ENCODE results near the gene HECW1.

HECW1 gene

DNA sequence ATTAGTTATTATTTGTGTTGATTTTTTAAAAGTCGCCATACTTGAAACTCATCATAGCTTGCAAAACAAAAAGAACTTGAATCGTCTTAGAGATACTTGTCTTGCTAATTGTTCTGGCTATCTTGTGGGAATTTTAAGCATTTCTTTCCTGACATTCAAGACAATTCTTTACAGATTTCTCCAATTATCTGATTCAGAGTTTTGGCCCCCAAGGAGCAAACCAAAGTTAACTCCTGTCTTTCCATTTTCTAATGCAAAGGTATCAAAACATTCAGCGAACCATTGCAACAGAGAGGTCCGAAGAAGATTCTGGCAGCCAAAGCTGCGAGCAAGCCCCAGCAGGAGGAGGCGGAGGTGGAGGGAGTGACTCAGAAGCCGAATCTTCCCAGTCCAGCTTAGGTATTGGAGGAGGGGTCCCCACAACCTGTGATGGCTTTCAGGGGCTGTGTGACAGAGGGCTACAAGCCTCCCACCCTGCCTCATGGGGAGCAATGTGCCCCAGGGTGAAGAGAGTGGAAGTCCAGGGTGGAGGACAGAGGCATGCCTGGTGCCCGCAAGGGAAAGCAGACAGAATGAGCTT, 351.0 kb downstream of the HECW1 start:
- TF ChIP-seq CREB1 (IDR thresholded peaks at IDR 0.05; ENCODE audit: low read depth) (no peak), ZBTB7A (IDR thresholded peaks at IDR 0.05; ENCODE audit: low read depth) (no peak), CEBPB (IDR thresholded peaks at IDR 0.05) (no peak), FOXM1 (IDR thresholded peaks at IDR 0.05; ENCODE audit: borderline replicate concordance, low read depth) (no peak), EP300 (IDR thresholded peaks at IDR 0.05; ENCODE audit: borderline replicate concordance) (no peak)
- TF ChIP-seq, protein P1, sequence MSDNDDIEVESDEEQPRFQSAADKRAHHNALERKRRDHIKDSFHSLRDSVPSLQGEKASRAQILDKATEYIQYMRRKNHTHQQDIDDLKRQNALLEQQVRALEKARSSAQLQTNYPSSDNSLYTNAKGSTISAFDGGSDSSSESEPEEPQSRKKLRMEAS (IDR thresholded peaks at IDR 0.05), result no peak

DNA sequence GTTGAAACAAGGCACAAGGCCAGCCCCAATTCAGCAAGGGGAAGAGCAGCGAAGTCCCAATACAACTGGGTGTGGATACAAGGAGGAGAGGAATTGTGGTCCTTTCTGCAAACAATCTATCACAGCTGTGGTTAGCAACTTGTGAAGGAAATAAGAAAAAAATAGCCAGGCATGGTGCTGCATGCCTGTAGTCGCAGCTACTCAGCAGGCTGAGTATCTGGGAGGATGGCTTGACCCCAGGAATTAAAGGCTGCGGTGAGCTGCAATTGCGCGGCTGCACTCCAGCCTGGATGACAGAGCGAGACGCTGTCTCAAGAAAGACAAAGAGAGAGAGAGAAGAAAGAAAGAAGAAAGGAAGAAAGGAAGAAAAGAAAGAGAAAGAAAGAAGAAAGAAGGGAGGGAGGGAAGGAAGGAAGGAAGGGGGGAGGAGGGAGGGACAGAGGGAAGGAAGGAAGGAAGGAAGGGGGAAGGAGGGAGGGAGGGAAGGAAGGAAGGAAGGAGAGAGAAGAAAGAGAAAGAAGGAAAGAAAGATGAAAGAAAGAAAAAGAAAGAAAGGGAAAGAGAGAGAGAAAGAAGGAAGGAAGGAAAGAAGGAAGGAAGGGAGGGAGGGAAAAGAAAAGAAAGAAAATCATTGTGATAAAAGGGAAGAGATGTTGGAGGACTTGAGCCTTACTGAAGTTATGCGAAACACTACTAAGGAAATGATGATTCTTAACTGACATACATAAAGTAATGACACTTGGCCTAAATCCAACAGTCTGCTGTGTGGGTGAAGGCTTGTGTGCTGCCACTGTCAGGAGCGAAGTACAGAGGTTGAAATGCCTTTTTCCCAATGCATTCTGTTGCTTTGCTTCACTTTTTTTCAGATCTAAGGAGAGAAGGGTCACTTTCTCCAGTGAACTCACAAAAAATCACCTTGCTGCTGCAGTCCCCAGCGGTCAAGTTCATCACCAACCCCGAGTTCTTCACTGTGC, 353.4 kb downstream of the HECW1 start:
- no peak for TF ChIP-seq CEBPB (IDR thresholded peaks at IDR 0.05)

DNA sequence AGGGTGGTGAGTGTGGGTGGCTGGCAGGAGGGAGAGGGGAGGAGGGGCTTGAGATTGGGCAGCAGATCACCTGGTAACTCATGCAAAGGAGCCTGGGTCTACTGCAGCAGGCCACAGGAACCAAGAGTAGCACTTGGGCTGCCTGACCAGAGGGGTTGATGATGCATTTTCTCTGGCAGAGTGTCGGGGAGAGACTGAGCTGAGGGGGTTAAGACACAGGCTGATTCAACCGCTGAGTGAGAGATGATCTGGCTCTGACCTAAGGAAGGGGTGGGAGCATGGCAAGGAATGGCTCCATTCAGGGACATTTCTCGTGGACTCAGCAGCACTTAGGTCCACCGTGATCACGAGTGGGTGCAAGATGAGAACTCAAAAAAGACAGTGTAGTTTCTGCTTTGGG, 355.0 kb downstream of the HECW1 start:
- no peak for TF ChIP-seq CEBPB (IDR thresholded peaks at IDR 0.05)
- TF ChIP-seq NFIC (IDR thresholded peaks at IDR 0.05), result no peak
- no peak for TF ChIP-seq USF1 (IDR thresholded peaks at IDR 0.05)
- no peak for TF ChIP-seq YY1 (IDR thresholded peaks at IDR 0.05; ENCODE audit: low read depth)
- no peak for TF ChIP-seq RAD21 (IDR thresholded peaks at IDR 0.05; ENCODE audit: low read depth)
- no peak for TF ChIP-seq EP300 (IDR thresholded peaks at IDR 0.05; ENCODE audit: borderline replicate concordance)
- no peak for TF ChIP-seq TEAD4 (IDR thresholded peaks at IDR 0.05)
- no peak for TF ChIP-seq FOXM1 (IDR thresholded peaks at IDR 0.05; ENCODE audit: borderline replicate concordance, low read depth)
- TF ChIP-seq, protein P1 (IDR thresholded peaks at IDR 0.05), result no peak
- TF ChIP-seq ZBTB7A (IDR thresholded peaks at IDR 0.05; ENCODE audit: low read depth), result no peak
- no peak for TF ChIP-seq REST (IDR thresholded peaks at IDR 0.05; ENCODE audit: low read depth)
- no peak for TF ChIP-seq TAF1 (IDR thresholded peaks at IDR 0.05; ENCODE audit: low read depth)
- TF ChIP-seq CREB1 (IDR thresholded peaks at IDR 0.05; ENCODE audit: low read depth), result no peak
- no peak for TF ChIP-seq TCF12 (IDR thresholded peaks at IDR 0.05; ENCODE audit: low read depth)
- no peak for TF ChIP-seq EGR1 (IDR thresholded peaks at IDR 0.05)

DNA sequence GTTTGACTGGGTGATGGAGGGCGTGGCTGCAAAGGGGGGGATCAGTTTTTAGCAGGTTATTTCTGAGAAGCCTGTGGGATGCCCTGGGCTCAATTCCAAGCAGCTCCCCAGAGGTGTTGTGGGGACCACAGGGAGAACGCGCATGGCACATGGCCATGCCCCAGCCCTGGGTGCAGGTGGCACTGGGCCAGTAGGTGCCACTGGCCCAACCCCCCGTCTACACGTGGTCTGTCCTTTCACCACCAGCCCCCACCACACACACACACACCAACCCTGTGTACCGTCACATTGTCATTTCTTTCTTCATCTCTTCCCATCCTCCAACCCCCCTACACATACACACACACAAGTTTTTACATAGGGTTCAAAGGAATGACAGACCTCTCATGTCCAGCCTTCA, 355.4 kb downstream of the HECW1 start:
- TF ChIP-seq CREB1 (IDR thresholded peaks at IDR 0.05; ENCODE audit: low read depth) (no peak), TAF1 (IDR thresholded peaks at IDR 0.05; ENCODE audit: low read depth) (no peak), EP300 (IDR thresholded peaks at IDR 0.05; ENCODE audit: borderline replicate concordance) (no peak), TCF12 (IDR thresholded peaks at IDR 0.05; ENCODE audit: low read depth) (no peak), RAD21 (IDR thresholded peaks at IDR 0.05; ENCODE audit: low read depth) (no peak), TEAD4 (IDR thresholded peaks at IDR 0.05) (no peak), YY1 (IDR thresholded peaks at IDR 0.05; ENCODE audit: low read depth) (no peak), NFIC (IDR thresholded peaks at IDR 0.05) (no peak), CEBPB (IDR thresholded peaks at IDR 0.05) (no peak), EGR1 (IDR thresholded peaks at IDR 0.05) (no peak), ZBTB7A (IDR thresholded peaks at IDR 0.05; ENCODE audit: low read depth) (no peak)
- TF ChIP-seq, protein P1 (IDR thresholded peaks at IDR 0.05), result no peak

- TF ChIP-seq CREB1 (IDR thresholded peaks at IDR 0.05; ENCODE audit: low read depth) (no peak), TEAD4 (IDR thresholded peaks at IDR 0.05) (no peak), ZBTB7A (IDR thresholded peaks at IDR 0.05; ENCODE audit: low read depth) (no peak), EP300 (IDR thresholded peaks at IDR 0.05; ENCODE audit: borderline replicate concordance) (no peak), NFIC (IDR thresholded peaks at IDR 0.05) (no peak), USF1 (IDR thresholded peaks at IDR 0.05) (no peak), RAD21 (IDR thresholded peaks at IDR 0.05; ENCODE audit: low read depth) (no peak), YY1 (IDR thresholded peaks at IDR 0.05; ENCODE audit: low read depth) (no peak), CEBPB (IDR thresholded peaks at IDR 0.05) (no peak), FOXM1 (IDR thresholded peaks at IDR 0.05; ENCODE audit: borderline replicate concordance, low read depth) (no peak), TAF1 (IDR thresholded peaks at IDR 0.05; ENCODE audit: low read depth) (no peak), TCF12 (IDR thresholded peaks at IDR 0.05; ENCODE audit: low read depth) (no peak), EGR1 (IDR thresholded peaks at IDR 0.05) (no peak), REST (IDR thresholded peaks at IDR 0.05; ENCODE audit: low read depth) (no peak)
- TF ChIP-seq, protein P1 (IDR thresholded peaks at IDR 0.05), result no peak
These were observed 356.6 kb downstream of the HECW1 start for GRCh38 chr7:43469051-43469450.
